ENCODE results near the gene NECAB3.
A peak's percentile ranks its signal among the peaks of the same experiment; 100 is the strongest.

Gene NECAB3

DNA sequence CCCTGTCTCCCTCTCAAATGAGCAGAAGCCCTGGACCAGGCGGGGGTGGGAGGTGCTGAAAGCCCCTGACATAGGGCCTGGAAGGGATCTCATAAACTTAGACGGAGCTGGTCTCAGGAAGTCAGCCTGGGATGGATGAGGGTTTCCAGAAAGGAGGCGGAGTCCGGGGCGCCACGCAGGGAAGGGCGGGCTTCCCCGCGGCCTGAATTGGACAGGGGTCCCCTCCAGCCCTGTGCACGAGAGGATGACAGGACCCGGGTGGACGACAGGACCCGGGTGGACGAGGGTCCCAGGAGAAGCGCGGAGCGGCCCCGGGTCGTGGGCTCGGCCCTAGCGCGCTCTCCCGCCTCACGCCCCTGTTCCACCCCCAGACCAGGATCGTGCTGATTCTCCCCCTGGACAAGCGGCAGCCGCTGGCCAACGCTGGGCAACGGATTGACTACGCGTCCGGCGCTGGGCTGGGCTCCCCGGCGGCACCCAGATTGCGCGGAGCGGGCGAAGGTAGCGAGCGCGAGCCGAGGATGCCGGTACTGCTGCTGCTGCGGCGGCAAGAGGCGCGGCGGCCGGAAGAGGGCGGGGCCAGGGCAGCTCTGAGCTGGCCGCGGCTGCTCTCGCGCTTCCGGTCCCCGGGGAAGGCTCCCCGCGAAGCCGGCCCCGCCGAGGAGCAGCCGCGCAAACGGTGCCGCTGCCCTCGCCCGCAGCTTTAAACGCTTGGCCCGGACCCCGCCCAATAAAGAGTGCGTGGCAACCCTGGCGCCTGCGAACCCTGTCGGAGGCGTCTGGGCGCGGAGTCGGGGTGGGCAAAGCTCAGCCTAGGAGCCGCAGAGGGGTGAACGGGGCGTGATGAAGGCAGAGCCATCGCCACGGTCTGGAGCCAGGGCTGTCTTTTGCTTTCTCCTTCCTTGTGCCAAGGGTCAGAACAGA, 10.8 kb downstream of the NECAB3 start:
- TF ChIP-seq CTCF (IDR thresholded peaks at IDR 0.05) = no peak
- Mint-ChIP-seq H3K4me1 (peaks cover 32% of the 10 kb centered on the region), H3K27ac (no peak overlapping the region), H3K36me3 (ENCODE audit: low read depth) (peaks cover 8% of the 10 kb centered on the region), H3K9me3 (no peaks in the 10 kb centered on the region), H3K4me3 (peak overlapping the region; percentile 83), H3K27me3 (ENCODE audit: low read depth, poor library complexity) (no peaks in the 10 kb centered on the region)
- DNase-seq = peak; percentile 88

DNA sequence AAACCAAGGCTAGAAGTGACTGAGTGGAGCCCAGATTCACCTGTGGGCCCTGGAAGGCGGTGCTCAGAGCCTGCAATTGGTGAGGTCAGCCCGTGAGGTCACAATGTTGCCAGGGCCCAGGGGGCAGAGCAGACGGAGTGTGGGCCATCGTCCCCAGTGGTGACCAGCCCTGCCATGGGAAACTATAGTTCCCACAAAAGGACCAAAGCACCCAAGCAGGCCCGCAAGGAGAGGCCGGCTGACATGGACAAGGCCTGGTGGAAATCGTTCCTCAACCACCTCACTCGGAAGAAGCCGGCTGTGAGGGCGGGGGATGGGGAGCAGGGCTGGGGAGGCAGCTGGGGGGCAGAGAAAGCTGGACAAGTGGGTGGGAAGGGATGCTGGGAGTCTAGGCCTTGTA, 12.1 kb downstream of the NECAB3 start, which contains the start of gene C20orf144:
C20orf144 (plus strand) TSS at position 156 of the 400 bp plus-strand sequence; CDS start at position 175, 19 bp downstream.
- Mint-ChIP-seq H3K9me3 (no peaks in the 10 kb centered on the region), H3K27ac (peak within 1 kb of the TSS; percentile 63), H3K4me3 (peak within 1 kb of the TSS; percentile 83), H3K4me1 (peaks cover 32% of the 10 kb centered on the region), H3K36me3 (ENCODE audit: low read depth) (peaks cover 6% of the 10 kb centered on the region), H3K27me3 (ENCODE audit: low read depth, poor library complexity) (no peaks in the 10 kb centered on the region)
- TF ChIP-seq CTCF (IDR thresholded peaks at IDR 0.05) = no peak
- DNase-seq = no peak

DNA sequence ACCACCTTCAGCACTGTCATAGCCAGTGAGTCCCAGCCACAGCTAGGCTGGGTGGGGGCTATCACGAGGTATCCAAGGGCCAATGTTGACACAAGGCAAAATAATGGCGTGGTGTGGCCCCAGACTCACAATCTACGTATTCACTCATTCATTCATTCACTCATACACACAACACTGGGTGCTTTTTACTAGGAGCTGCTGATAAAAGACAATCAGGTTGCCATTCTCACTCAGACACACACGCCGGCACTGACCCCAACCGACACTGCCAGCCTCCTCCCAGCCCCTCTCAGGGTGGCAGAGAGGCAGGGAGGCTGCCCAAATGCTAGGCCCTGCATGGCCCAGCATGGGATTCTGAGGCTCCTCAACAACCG, 13.6 kb downstream of the NECAB3 start:
- TF ChIP-seq CTCF (IDR thresholded peaks at IDR 0.05) = no peak
- Mint-ChIP-seq H3K36me3 (ENCODE audit: low read depth) (no peaks in the 10 kb centered on the region), H3K4me1 (peaks cover 22% of the 10 kb centered on the region), H3K27ac (no peak overlapping the region), H3K4me3 (no peak overlapping the region), H3K27me3 (ENCODE audit: low read depth, poor library complexity) (no peaks in the 10 kb centered on the region), H3K9me3 (no peaks in the 10 kb centered on the region)
- no peak for DNase-seq

- Mint-ChIP-seq H3K36me3 (ENCODE audit: low read depth) (no peaks in the 10 kb centered on the region), H3K4me3 (no peak overlapping the region), H3K27ac (no peak overlapping the region), H3K27me3 (ENCODE audit: low read depth, poor library complexity) (no peaks in the 10 kb centered on the region), H3K4me1 (peaks cover 17% of the 10 kb centered on the region), H3K9me3 (no peaks in the 10 kb centered on the region)
- TF ChIP-seq CTCF (IDR thresholded peaks at IDR 0.05) = no peak
- no peak for DNase-seq
Measured at GRCh38 chr20:33660035-33660684, 14.1 kb downstream of the NECAB3 start.

- Mint-ChIP-seq H3K36me3 (ENCODE audit: low read depth) (no peaks in the 10 kb centered on the region), H3K4me3 (no peak overlapping the region), H3K4me1 (peaks cover 16% of the 10 kb centered on the region), H3K27ac (no peak overlapping the region), H3K9me3 (no peaks in the 10 kb centered on the region), H3K27me3 (ENCODE audit: low read depth, poor library complexity) (no peaks in the 10 kb centered on the region)
- no peak for DNase-seq
- TF ChIP-seq CTCF (IDR thresholded peaks at IDR 0.05) = no peak
Measured at GRCh38 chr20:33659341-33660034, 14.7 kb downstream of the NECAB3 start.
